ENCODE measurements around the gene OPCML.

OPCML gene

DNA sequence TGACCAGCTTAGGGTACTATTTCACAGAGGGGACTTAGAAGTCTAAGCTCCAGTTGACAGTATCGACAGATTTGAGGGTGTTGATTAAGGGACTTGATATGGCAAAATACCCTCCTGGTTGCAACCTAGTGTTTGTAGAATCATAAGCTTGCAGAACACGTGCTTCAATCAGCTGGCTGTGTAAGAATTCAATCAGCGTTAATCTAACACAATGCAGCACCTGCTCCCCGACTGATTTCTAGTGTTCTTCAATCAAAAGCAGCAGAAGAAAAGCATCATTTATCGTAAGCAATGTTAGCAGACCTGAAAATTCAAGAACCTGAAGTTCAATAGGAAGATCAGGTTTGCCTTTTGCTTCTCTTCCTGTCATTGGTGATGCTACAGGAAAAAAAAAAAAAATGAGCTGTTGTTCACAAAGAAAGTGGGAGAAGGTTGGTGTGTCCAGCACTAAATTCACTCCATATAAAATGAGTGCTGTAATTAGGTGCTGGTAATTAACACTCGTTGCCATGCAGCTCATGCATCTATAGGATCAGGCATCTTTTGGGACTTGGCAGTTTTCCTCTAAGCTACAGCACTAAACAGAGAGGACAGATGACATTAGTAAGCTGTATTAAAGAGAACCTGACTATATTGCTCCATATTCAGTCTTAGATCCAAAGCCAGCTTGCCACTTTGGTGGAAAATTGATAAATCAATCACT is 840.3 kb downstream of the OPCML start:
- no peaks in the 10 kb centered on the region for H3F3A ChIP-seq (ENCODE audit: insufficient read depth)
- H4K20me1 ChIP-seq (ENCODE audit: low read depth, low read length): no peaks in the 10 kb centered on the region
- H3K4me3 ChIP-seq (ENCODE audit: insufficient read depth, low read length, poor library complexity, severe bottlenecking): no peak overlapping the region
- no peaks in the 10 kb centered on the region for H3K9me2 ChIP-seq (replicated peaks; ENCODE audit: insufficient read depth, low read length)
- H3K27me3 ChIP-seq (ENCODE audit: low read length): no peaks in the 10 kb centered on the region
- H3K36me3 ChIP-seq (ENCODE audit: low read length): no peaks in the 10 kb centered on the region
- TF ChIP-seq, protein P1, sequence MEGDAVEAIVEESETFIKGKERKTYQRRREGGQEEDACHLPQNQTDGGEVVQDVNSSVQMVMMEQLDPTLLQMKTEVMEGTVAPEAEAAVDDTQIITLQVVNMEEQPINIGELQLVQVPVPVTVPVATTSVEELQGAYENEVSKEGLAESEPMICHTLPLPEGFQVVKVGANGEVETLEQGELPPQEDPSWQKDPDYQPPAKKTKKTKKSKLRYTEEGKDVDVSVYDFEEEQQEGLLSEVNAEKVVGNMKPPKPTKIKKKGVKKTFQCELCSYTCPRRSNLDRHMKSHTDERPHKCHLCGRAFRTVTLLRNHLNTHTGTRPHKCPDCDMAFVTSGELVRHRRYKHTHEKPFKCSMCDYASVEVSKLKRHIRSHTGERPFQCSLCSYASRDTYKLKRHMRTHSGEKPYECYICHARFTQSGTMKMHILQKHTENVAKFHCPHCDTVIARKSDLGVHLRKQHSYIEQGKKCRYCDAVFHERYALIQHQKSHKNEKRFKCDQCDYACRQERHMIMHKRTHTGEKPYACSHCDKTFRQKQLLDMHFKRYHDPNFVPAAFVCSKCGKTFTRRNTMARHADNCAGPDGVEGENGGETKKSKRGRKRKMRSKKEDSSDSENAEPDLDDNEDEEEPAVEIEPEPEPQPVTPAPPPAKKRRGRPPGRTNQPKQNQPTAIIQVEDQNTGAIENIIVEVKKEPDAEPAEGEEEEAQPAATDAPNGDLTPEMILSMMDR (IDR thresholded peaks at IDR 0.05; ENCODE audit: insufficient read depth, low read length, poor library complexity, severe bottlenecking): no peak
- TF ChIP-seq EZH2phosphoT487 (conservative IDR thresholded peaks at IDR 0.05; ENCODE audit: low read length): no peak
- H3K4me2 ChIP-seq (ENCODE audit: low read depth, low read length, poor library complexity, severe bottlenecking): no peak overlapping the region
- no peaks in the 10 kb centered on the region for H3K9me3 ChIP-seq (ENCODE audit: insufficient read depth, low read length)
- no peak overlapping the region for H2AFZ ChIP-seq (ENCODE audit: low read depth, low read length, severe bottlenecking)
- no peak overlapping the region for H3K27ac ChIP-seq (ENCODE audit: low read depth, low read length)
- H3K79me2 ChIP-seq (ENCODE audit: insufficient read depth, low read length): no peaks in the 10 kb centered on the region
- H3K9ac ChIP-seq (ENCODE audit: low read length): no peak overlapping the region

DNA sequence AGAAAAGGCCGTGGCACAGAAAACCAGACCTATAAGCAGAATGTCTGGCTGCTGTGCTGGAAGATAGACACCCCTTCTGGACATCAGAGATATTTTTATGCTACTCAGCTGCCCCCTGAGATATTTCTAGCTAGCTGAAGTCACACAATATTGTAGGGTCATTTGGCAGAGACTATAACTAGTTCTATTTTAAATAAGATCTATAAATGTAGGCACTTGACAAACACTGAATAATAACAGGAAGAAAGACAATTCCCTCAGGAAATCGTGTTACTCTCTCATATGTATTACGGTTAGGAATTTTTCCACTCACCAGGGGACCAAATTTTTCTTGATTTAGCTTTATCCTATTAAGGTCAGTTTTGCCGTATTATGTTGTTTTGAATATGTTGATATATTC is 845.4 kb downstream of the OPCML start:
- Histone ChIP-seq H3K9me3 (ENCODE audit: insufficient read depth, low read length) (no peaks in the 10 kb centered on the region), H4K20me1 (ENCODE audit: low read depth, low read length) (no peaks in the 10 kb centered on the region), H3K9ac (ENCODE audit: low read length) (no peak overlapping the region), H3K27me3 (ENCODE audit: low read length) (no peaks in the 10 kb centered on the region), H3K4me3 (ENCODE audit: insufficient read depth, low read length, poor library complexity, severe bottlenecking) (no peak overlapping the region), H3K36me3 (ENCODE audit: low read length) (no peaks in the 10 kb centered on the region), H2AFZ (ENCODE audit: low read depth, low read length, severe bottlenecking) (no peak overlapping the region), H3K4me2 (ENCODE audit: low read depth, low read length, poor library complexity, severe bottlenecking) (no peak overlapping the region), H3K9me2 (replicated peaks; ENCODE audit: insufficient read depth, low read length) (no peaks in the 10 kb centered on the region), H3K79me2 (ENCODE audit: insufficient read depth, low read length) (no peaks in the 10 kb centered on the region), H3F3A (ENCODE audit: insufficient read depth) (no peaks in the 10 kb centered on the region), H3K27ac (ENCODE audit: low read depth, low read length) (no peak overlapping the region)
- TF ChIP-seq, protein P1 (IDR thresholded peaks at IDR 0.05; ENCODE audit: insufficient read depth, low read length, poor library complexity, severe bottlenecking): no peak
- TF ChIP-seq EZH2phosphoT487 (conservative IDR thresholded peaks at IDR 0.05; ENCODE audit: low read length): no peak

DNA sequence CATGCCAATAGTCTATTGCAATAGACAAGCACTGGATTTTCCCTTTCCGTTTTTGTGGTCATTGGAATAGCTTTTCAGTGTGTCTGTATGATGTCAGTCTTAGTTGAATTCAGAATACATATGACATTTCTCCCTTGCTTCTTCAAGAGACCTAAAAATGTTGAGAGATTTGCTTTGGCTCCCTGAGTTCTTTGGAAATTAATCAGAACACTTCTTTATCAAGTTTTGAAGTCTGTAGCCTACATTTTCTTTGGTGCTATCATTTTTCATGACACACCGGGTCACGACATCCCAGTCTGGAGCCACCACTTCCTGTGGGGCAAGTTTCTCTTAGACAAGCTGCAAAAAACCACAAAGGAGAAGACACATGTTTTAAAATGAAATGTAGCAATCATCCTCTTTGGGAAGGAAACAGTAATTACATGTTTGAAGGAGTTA is 847.1 kb downstream of the OPCML start:
- Histone ChIP-seq H3K9ac (ENCODE audit: low read length) (no peak overlapping the region), H3K4me2 (ENCODE audit: low read depth, low read length, poor library complexity, severe bottlenecking) (no peak overlapping the region)
- TF ChIP-seq EZH2phosphoT487 (conservative IDR thresholded peaks at IDR 0.05; ENCODE audit: low read length): no peak
- TF ChIP-seq, protein P1 (IDR thresholded peaks at IDR 0.05; ENCODE audit: insufficient read depth, low read length, poor library complexity, severe bottlenecking): no peak

More for the DNA sequence above, 847.1 kb downstream of the OPCML start:
- H3K36me3 ChIP-seq (ENCODE audit: low read length): no peaks in the 10 kb centered on the region
- no peaks in the 10 kb centered on the region for H3K79me2 ChIP-seq (ENCODE audit: insufficient read depth, low read length)
- no peak overlapping the region for H2AFZ ChIP-seq (ENCODE audit: low read depth, low read length, severe bottlenecking)
- no peaks in the 10 kb centered on the region for H3K9me2 ChIP-seq (replicated peaks; ENCODE audit: insufficient read depth, low read length)
- no peaks in the 10 kb centered on the region for H4K20me1 ChIP-seq (ENCODE audit: low read depth, low read length)
- no peaks in the 10 kb centered on the region for H3K27me3 ChIP-seq (ENCODE audit: low read length)
- H3F3A ChIP-seq (ENCODE audit: insufficient read depth): no peaks in the 10 kb centered on the region
- H3K4me3 ChIP-seq (ENCODE audit: insufficient read depth, low read length, poor library complexity, severe bottlenecking): no peak overlapping the region
- no peaks in the 10 kb centered on the region for H3K9me3 ChIP-seq (ENCODE audit: insufficient read depth, low read length)
- H3K27ac ChIP-seq (ENCODE audit: low read depth, low read length): no peak overlapping the region
